Naive thymus-derived CD4-positive, alpha-beta T cell (primary cell): ENCODE measurements around the gene ARMC8. TPM values are rescaled to one million over a fixed set of nuclear protein-coding genes. Genes with fewer than 3 reads are reported as not detected.
A peak's percentile ranks its signal among the peaks of the same experiment; 100 is the strongest.

Experiments used
- ATAC-seq: fragments of 150-1000 bp; cut with Tn5 transposase; 2 replicates; pipeline ENCODE4 v1.10.0; 2021; ENCODE audit warnings: mild to moderate bottlenecking, moderate library complexity
- CTCF ChIA-PET: fragments of 350-600 bp; sonication (Branson Sonifier 250); formaldehyde crosslinking; loops from one replicate; lab custom pipeline; 2021; ENCODE audit warnings: antibody characterized with exemption; lab: Charles Lee
- POLR2A ChIA-PET: fragments of 350-600 bp; sonication (Branson Sonifier 250); formaldehyde crosslinking; loops from one replicate; lab custom pipeline; 2021; ENCODE audit warnings: antibody characterized with exemption, inconsistent platforms; lab: Charles Lee
- DNase-seq, 9 donors: peaks; one replicate each; pipeline versions ENCODE4 v3.0.0 to v3.0.0-alpha.2; 2020 to 2022; ENCODE audit warnings: mixed read lengths in 1 of 9
- H3K27ac ChIP-seq: one replicate; pipeline ENCODE4 v1.7.0; 2013; ENCODE audit warnings: mild to moderate bottlenecking, low read depth, low read length, moderate library complexity
- H3K27me3 ChIP-seq, 2 donors: one replicate each; pipeline ENCODE4 v1.7.0; 2013; ENCODE audit warnings: low read length in 2 of 2, mild to moderate bottlenecking in 2 of 2, moderate library complexity in 2 of 2; ENCODE audit not compliant: control insufficient read depth in 2 of 2, insufficient read depth in 2 of 2
- H3K36me3 ChIP-seq, 3 experiments: 1 replicate in 2 of 3; 2 replicates in 1 of 3; pipeline ENCODE4 v1.7.0; 2013; ENCODE audit warnings: low read length in 3 of 3, mild to moderate bottlenecking in 3 of 3, moderate library complexity in 1 of 3; ENCODE audit not compliant: insufficient read depth in 3 of 3, control insufficient read depth in 2 of 3
- H3K4me1 ChIP-seq, 2 donors: one replicate each; pipeline ENCODE4 v1.7.0; 2013; ENCODE audit warnings: low read length in 2 of 2, mild to moderate bottlenecking in 2 of 2, moderate library complexity in 1 of 2; ENCODE audit not compliant: control insufficient read depth in 2 of 2, insufficient read depth in 2 of 2
- H3K4me3 ChIP-seq: 2 replicates; pipeline ENCODE4 v1.7.0; 2013; ENCODE audit warnings: mild to moderate bottlenecking, low read length
- H3K9me3 ChIP-seq, 3 experiments: 1 replicate in 2 of 3; 2 replicates in 1 of 3; pipeline ENCODE4 v1.7.0; 2013; ENCODE audit warnings: low read length in 3 of 3; ENCODE audit not compliant: control insufficient read depth in 2 of 3
- H3K27ac Mint-ChIP-seq, 9 donors: one replicate each; pipeline ENCODE4 v1.8.0; 2020 to 2022; ENCODE audit warnings: mixed read lengths in 9 of 9, mild to moderate bottlenecking in 8 of 9, moderate library complexity in 5 of 9, inconsistent platforms in 2 of 9
- H3K27me3 Mint-ChIP-seq, 5 donors: one replicate each; pipeline ENCODE4 v1.8.0; 2021 to 2022; ENCODE audit warnings: mixed read lengths in 5 of 5, mild to moderate bottlenecking in 1 of 5
- H3K36me3 Mint-ChIP-seq, 5 donors: one replicate each; pipeline ENCODE4 v1.8.0; 2020 to 2022; ENCODE audit warnings: mixed read lengths in 5 of 5, mild to moderate bottlenecking in 3 of 5, inconsistent platforms in 1 of 5
- H3K4me1 Mint-ChIP-seq, 7 donors: one replicate each; pipeline ENCODE4 v1.8.0; 2020 to 2022; ENCODE audit warnings: mixed read lengths in 7 of 7, mild to moderate bottlenecking in 3 of 7, inconsistent platforms in 1 of 7
- H3K4me3 Mint-ChIP-seq, 10 donors: one replicate each; pipeline ENCODE4 v1.8.0; 2020 to 2022; ENCODE audit warnings: mild to moderate bottlenecking in 10 of 10, mixed read lengths in 10 of 10, moderate library complexity in 6 of 10, inconsistent platforms in 2 of 10
- H3K9me3 Mint-ChIP-seq, 11 donors: one replicate each; pipeline ENCODE4 v1.8.0; 2020 to 2022; ENCODE audit warnings: mixed read lengths in 11 of 11, mild to moderate bottlenecking in 4 of 11, inconsistent platforms in 1 of 11, moderate library complexity in 1 of 11
- intact Hi-C, 2 donors: fragments of 100-400 bp; cut with micrococcal nuclease; formaldehyde crosslinking; loops; one replicate each; pipeline ENCODE4 v1.15.1; 2023
- polyA plus RNA-seq, 2 donors: library from polyadenylated mRNA; unstranded; fragments of 300-500 nt; fragmentation: Illumina TruSeq; gene quantifications; one replicate each; pipeline ENCODE4 v1.2.3, GENCODE V29; 2021
- total RNA-seq, 6 experiments: library from RNA in 5 of 6; stranded (reverse) in 5 of 6; gene quantifications; 1 replicate in 5 of 6; 2 replicates in 1 of 6; pipeline ENCODE4 v1.2.3 and lab custom pipeline; 2021 to 2026

ARMC8 gene
- total and polyA plus RNA-seq, 7 experiments from 2014 or later, result 43.3 to 72.3 (median 65.2) TPM

DNA sequence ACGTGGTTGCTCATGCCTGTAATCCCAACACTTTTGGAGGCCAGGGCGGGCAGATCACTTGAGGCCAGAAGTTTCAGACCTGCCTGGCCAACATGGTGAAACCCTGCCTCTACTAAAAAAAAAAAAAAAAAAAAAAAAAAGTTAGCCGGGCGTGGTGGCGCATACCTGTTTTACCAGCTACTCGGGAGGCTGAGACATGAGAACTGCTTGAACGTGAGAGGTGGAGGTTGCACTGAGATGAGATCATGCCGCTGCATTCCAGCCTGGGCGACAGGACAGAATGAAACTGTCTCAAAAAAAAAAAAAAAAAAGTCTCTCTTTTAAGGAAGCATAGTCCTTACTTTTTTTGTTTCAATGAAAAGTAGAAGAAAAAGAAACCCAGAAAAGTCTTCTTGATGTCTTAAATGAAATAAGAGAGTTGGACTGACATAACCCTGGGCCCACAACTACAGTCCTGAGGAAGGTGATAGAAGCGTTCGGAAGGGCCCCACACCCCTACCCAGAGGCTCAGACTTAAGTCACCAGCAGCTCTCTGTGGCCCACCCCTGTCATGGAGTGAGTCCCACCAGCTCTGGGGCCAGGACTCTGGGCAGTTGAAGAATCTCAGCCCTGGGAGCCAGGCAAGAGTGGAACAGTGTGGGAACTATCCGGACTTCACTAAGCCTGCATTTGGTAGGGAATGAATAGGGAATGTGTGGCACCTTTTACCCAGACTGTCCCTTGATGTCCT, 139.9 kb downstream of the ARMC8 start:
- Histone ChIP-seq H3K4me1 (peaks cover 5 to 18% of the 10 kb centered on the region in 2 donors), H3K4me3 (no peak overlapping the region), H3K27me3 (no peaks in the 10 kb centered on the region), H3K36me3 (peaks cover 0 to 3% (median 0%) of the 10 kb centered on the region in 3 experiments), H3K27ac (no peak overlapping the region), H3K9me3 (no peaks in the 10 kb centered on the region)
- Mint-ChIP-seq H3K27me3 (no peaks in the 10 kb centered on the region), H3K36me3 (no peaks in the 10 kb centered on the region), H3K4me3 (no peak overlapping the region), H3K4me1 (peaks cover 16 to 52% (median 49%) of the 10 kb centered on the region in 7 donors), H3K27ac (no peak overlapping the region), H3K9me3 (no peaks in the 10 kb centered on the region)
- intact Hi-C loops, result loop anchor here in 1 of 2 donors (5.0 kb wide), 3 partner anchors 40 to 1015 kb away; partner anchors contain the start of gene MRPS22
- POLR2A ChIA-PET, result no interaction called here
- ATAC-seq, result no peak
- no peak for DNase-seq
- CTCF ChIA-PET, result interaction anchor here (0.9 to 1.5 kb wide), 2 partner anchors 65 to 141 kb away, joined by 3 to 7 read pairs; no protein-coding TSS in a partner anchor

DNA sequence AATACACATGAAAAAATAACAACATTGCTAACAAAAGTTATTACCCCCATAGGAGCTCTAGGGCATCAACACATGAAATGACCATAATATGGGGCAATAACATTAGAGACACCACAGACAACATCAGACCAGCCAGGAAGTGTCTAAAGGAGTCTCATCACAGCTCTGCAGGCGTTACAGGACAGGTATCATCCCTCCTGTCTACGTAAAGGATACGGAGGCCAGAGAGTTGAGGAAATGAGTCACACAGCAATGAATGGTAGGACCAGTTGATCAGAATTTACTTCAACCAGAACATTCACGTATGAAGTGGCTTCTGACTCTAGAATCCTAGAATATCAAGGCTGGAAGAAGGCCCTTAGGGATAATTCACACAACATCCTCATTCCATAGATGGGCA, 140.7 kb downstream of the ARMC8 start:
- peaks cover 0 to 3% (median 0%) of the 10 kb centered on the region in 5 donors for H3K27me3 Mint-ChIP-seq
- intact Hi-C loops, result loop anchor here (2.0 to 5.0 kb wide), 6 partner anchors 19 to 1014 kb away; partner anchors contain the start of genes FAIM (in 1 of the 2), MRPS22 (in 1 of the 2) and PIK3CB (in 1 of the 2)
- ChIA-PET POLR2A (no interaction called here), CTCF (interaction anchor here (0.9 to 1.5 kb wide), 4 partner anchors 10 to 141 kb away, joined by 3 to 7 read pairs (median 4); no protein-coding TSS in a partner anchor)
- H3K36me3 Mint-ChIP-seq, result no peaks in the 10 kb centered on the region
- DNase-seq (no peak), ATAC-seq (no peak)
- no peaks in the 10 kb centered on the region for H3K9me3 Mint-ChIP-seq
- Histone ChIP-seq H3K4me3 (no peak overlapping the region), H3K27me3 (no peaks in the 10 kb centered on the region), H3K36me3 (peaks cover 0 to 3% (median 0%) of the 10 kb centered on the region in 3 experiments), H3K27ac (no peak overlapping the region), H3K4me1 (peaks cover 5 to 12% of the 10 kb centered on the region in 2 donors), H3K9me3 (no peaks in the 10 kb centered on the region)
- H3K4me1 Mint-ChIP-seq, result peaks cover 13 to 51% (median 47%) of the 10 kb centered on the region in 7 donors
- H3K4me3 Mint-ChIP-seq, result peak overlapping the region in 2 of 10 donors; percentile 2 to 19
- peak overlapping the region in 2 of 9 donors; percentile 13 to 93 for H3K27ac Mint-ChIP-seq

DNA sequence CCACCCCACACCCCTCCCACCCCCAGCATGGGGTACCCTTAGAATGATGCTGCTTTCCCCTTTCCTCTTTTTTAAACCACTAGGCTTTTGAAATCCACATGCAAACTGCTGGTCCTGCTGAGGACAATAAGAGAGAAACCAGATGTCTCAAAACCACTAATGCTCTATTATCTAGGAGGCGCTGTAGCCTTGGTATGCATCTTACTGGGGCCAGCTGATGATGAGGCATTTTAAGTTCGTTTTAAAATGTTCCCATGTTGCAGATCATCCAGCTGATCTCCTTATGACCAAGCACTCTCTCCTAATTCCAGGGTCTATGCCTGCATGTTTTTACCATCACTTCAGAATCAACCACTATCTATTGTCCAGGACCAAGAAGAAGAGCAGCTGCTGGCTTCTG, 141.2 kb downstream of the ARMC8 start:
- Histone ChIP-seq H3K4me3 (peak overlapping the region; percentile 78), H3K9me3 (no peaks in the 10 kb centered on the region), H3K4me1 (peaks cover 5 to 8% of the 10 kb centered on the region in 2 donors), H3K36me3 (peaks cover 0 to 3% (median 0%) of the 10 kb centered on the region in 3 experiments), H3K27me3 (no peaks in the 10 kb centered on the region), H3K27ac (no peak overlapping the region)
- H3K4me3 Mint-ChIP-seq, result peak overlapping the region in 9 of 10 donors; percentile 71 to 97 (median 91)
- no peaks in the 10 kb centered on the region for H3K36me3 Mint-ChIP-seq
- H3K27me3 Mint-ChIP-seq, result peaks cover 0 to 3% (median 0%) of the 10 kb centered on the region in 5 donors
- H3K4me1 Mint-ChIP-seq, result peaks cover 13 to 48% (median 45%) of the 10 kb centered on the region in 7 donors
- POLR2A ChIA-PET, result interaction anchor here (0.8 kb wide), 1 partner anchor 141 kb away, joined by 4 read pairs; no protein-coding TSS in a partner anchor
- ATAC-seq (no peak), DNase-seq (no peak)
- H3K9me3 Mint-ChIP-seq, result no peaks in the 10 kb centered on the region
- peak overlapping the region in 7 of 9 donors; percentile 60 to 98 (median 85) for H3K27ac Mint-ChIP-seq
- CTCF ChIA-PET, result interaction anchor here (0.6 to 1.5 kb wide), 5 partner anchors 11 to 142 kb away, joined by 3 to 7 read pairs (median 3); no protein-coding TSS in a partner anchor
- intact Hi-C loops, result loop anchor here (2.0 to 5.0 kb wide), 6 partner anchors 18 to 1014 kb away; partner anchors contain the start of genes FAIM (in 1 of the 2), MRPS22 (in 1 of the 2) and PIK3CB (in 1 of the 2)

DNA sequence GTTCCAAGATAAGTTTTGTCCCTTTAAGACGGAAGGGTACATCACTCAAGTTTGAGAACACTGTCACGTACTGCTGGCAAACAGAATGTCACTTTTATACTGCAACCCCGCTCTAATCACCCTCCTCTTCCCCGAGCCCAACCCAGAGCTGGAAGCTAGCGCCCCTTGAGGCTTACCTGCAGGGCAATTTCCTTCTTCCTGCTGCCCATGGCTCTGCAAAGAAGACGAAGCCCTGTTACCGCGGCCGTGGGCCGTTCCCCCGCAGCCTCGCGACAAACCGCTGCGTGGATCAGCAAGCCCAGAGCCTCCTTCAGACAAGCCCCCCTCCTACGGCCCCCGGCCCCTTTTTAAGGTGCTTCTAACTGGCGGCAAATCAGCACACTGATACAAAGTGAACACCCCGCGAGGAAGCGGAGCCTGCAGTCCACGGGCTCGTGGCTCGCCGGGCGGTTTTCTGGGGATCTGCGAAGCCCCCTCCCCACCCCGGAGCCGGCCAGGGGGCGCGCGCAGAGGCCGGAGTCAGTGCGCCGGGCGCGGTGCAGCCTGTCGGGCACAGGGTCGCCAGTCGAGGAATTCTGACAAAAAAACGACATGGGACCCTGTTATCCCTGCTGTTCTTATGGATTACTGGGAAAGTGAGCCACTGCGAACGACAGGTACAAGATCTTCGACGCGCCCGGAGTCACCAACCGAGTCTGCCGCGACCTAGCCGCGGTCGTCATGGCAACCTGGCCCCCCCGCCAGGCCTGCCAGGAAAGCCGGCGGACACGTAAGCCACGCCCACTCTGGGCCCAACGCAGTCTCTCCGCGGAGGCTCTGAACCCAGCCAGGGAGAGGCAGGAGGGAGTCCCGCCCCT, 142.3 kb downstream of the ARMC8 start, which contains the start of gene NME9:
Gene NME9 (minus strand): TSS at position 725 of the 857 bp plus-strand sequence. CDS start 516 bp downstream, at position 209.
- Mint-ChIP-seq H3K27me3 (peaks cover 0 to 10% (median 0%) of the 10 kb centered on the region in 5 donors), H3K27ac (peak within 1 kb of the TSS; percentile 85 to 98 (median 94)), H3K36me3 (no peaks in the 10 kb centered on the region), H3K4me3 (peak within 1 kb of the TSS; percentile 91 to 99 (median 97)), H3K4me1 (peaks cover 12 to 40% (median 36%) of the 10 kb centered on the region in 7 donors), H3K9me3 (no peaks in the 10 kb centered on the region)
- peak within 1 kb of the TSS; percentile 78 for H3K4me3 ChIP-seq
- peaks cover 5 to 8% of the 10 kb centered on the region in 2 donors for H3K4me1 ChIP-seq
- ATAC-seq (peak; percentile 95), DNase-seq (peak; percentile 79 to 91 (median 86))
- peak within 1 kb of the TSS; percentile 86 for H3K27ac ChIP-seq
- H3K9me3 ChIP-seq, result no peaks in the 10 kb centered on the region
- CTCF ChIA-PET, result interaction anchor here (0.6 to 1.5 kb wide), 5 partner anchors 12 to 143 kb away, joined by 3 to 6 read pairs (median 3); no protein-coding TSS in a partner anchor
- POLR2A ChIA-PET, result interaction anchor here (0.8 kb wide), 1 partner anchor 142 kb away, joined by 4 read pairs; no protein-coding TSS in a partner anchor
- intact Hi-C loops, result loop anchor here (1.0 to 5.0 kb wide), 14 partner anchors 17 to 1577 kb away; partner anchors contain the start of genes ARMC8 (in 2 of the 2), DBR1 (in 2 of the 2), CEP70 (in 1 of the 2) and COPB2 (in 1 of the 2)
- no peaks in the 10 kb centered on the region for H3K27me3 ChIP-seq
- peaks cover 0 to 3% (median 0%) of the 10 kb centered on the region in 3 experiments for H3K36me3 ChIP-seq

DNA sequence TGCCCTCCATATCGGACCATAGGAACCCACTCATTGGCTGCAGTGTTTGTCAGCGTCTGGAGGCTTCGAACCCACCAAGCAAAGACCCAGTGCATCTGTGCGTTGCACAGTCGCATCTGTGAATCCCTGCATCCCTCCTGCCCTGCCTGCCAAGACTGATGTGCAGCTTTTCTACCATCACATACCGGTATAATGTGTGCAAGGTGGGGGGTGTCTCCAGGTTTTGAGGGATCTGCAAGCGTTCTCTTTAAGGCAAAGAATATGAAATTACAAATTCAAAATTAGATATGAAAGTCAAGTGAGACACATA, 142.8 kb downstream of the ARMC8 start:
- ATAC-seq (no peak), DNase-seq (no peak)
- Mint-ChIP-seq H3K4me1 (peaks cover 11 to 34% (median 30%) of the 10 kb centered on the region in 7 donors), H3K27ac (peak overlapping the region; percentile 85 to 98 (median 94)), H3K4me3 (peak overlapping the region; percentile 91 to 99 (median 97)), H3K27me3 (peaks cover 0 to 12% (median 0%) of the 10 kb centered on the region in 5 donors), H3K9me3 (no peaks in the 10 kb centered on the region), H3K36me3 (no peaks in the 10 kb centered on the region)
- CTCF ChIA-PET, result interaction anchor here (0.6 to 1.4 kb wide), 2 partner anchors 25 to 324 kb away, joined by 3 to 4 read pairs; no protein-coding TSS in a partner anchor
- no peaks in the 10 kb centered on the region for H3K27me3 ChIP-seq
- H3K4me1 ChIP-seq, result peaks cover 5 to 8% of the 10 kb centered on the region in 2 donors
- peak overlapping the region; percentile 86 for H3K27ac ChIP-seq
- no peaks in the 10 kb centered on the region for H3K9me3 ChIP-seq
- peak overlapping the region; percentile 78 for H3K4me3 ChIP-seq
- POLR2A ChIA-PET, result no interaction called here
- peaks cover 0 to 3% (median 0%) of the 10 kb centered on the region in 3 experiments for H3K36me3 ChIP-seq
- intact Hi-C loops, result loop anchor here (1.0 to 5.0 kb wide), 16 partner anchors 17 to 1578 kb away; partner anchors contain the start of genes ARMC8 (in 2 of the 2), CEP70 (in 2 of the 2), DBR1 (in 2 of the 2) and COPB2 (in 1 of the 2)
